B cell (primary cell): ENCODE results near the gene GLI3.
"Not testable (repeated sequence)": the region's sequence is repeated elsewhere in the genome, so short reads cannot be mapped to it uniquely, and the experiment has no call there.

Experiments
- EZH2 ChIP-seq: IDR thresholded peaks from 2 replicates; pipeline ENCODE4 v1.6.1; 2012; ENCODE audit warnings: borderline replicate concordance, low read depth, mild to moderate bottlenecking, moderate library complexity, low read length; ENCODE audit not compliant: insufficient read depth, poor library complexity, severe bottlenecking
- TF ChIP-seq, protein P1 (sequence below): fragments of 200-600 bp; IDR thresholded peaks from one replicate; pipeline ENCODE4 v1.8.0; 2022; ENCODE audit warnings: antibody characterized with exemption, mild to moderate bottlenecking

DNA sequence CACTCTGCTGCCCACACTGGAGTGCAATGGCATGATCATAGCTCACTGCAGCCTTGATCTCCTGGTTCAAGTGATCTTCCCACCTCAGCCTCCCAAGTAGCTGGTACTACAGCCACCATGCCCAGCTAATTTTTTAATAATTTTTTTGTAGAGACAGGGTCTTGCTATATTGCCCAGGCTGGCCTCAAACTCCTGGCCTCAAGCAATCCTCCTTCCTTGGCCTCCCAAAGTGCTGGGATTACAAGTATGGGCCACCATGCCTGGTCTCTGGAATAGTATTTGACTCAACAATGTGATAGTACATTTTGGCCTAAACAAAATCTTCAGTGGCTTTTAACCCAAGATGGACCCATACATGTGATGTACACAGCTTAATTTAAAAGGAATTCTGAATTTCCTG lies 27.9 kb downstream of the GLI3 start:
- TF ChIP-seq, protein P1, sequence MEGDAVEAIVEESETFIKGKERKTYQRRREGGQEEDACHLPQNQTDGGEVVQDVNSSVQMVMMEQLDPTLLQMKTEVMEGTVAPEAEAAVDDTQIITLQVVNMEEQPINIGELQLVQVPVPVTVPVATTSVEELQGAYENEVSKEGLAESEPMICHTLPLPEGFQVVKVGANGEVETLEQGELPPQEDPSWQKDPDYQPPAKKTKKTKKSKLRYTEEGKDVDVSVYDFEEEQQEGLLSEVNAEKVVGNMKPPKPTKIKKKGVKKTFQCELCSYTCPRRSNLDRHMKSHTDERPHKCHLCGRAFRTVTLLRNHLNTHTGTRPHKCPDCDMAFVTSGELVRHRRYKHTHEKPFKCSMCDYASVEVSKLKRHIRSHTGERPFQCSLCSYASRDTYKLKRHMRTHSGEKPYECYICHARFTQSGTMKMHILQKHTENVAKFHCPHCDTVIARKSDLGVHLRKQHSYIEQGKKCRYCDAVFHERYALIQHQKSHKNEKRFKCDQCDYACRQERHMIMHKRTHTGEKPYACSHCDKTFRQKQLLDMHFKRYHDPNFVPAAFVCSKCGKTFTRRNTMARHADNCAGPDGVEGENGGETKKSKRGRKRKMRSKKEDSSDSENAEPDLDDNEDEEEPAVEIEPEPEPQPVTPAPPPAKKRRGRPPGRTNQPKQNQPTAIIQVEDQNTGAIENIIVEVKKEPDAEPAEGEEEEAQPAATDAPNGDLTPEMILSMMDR = not testable (repeated sequence)
- not testable (repeated sequence) for TF ChIP-seq EZH2
